COLO668 (cell line): Measurements from ENCODE around the gene ARHGEF25.
"Not testable (repeated sequence)": the region's sequence is repeated elsewhere in the genome, so short reads cannot be mapped to it uniquely, and the experiment has no call there.

ENCODE experiments used
- DNase-seq: peaks from one replicate; lab custom pipeline; 2025; ENCODE audit not compliant: unreplicated experiment; lab: John Stamatoyannopoulos, UW

Gene ARHGEF25

DNA sequence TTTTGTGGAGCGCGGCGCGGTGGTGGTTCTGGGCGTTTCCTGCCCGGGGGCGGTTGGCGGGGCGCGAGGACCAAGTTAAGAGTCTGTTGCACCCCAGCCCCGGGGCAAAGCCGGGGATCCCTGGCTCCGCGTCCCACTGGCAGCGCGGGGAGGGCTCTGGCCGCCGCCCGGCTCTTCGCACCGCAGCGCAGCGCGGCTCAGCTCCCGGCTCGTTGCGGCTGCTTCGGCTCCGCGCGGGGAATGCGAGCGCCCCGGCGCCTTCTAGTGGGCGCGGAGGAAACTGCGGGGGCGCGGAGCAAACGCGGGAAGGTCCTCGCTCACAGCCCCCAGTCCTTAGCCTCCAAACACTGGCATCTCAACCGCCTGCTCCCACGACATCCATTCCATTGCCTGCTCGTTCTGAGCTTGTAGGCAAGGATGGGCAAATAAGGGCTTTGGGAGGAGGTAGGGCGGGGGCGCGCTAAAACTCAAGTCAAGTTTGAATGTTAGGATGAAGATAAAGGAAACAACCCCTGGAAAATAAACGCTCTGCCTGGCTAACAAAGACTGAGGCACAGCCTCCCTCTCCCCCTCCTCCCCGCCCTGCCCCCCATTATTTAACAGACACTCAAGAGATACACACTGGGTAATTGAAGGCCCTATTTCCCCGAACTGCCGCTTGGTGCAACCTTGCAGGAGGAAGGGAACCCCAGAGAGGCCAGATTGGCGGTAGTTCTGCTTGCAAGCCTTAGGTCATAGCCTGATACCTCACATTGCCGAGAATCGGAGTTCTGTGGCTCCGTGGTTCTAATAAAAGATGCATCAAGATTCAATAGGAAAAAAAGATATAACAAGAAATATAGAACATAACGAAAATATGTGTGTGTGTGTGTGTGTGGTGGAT, 22.0 kb downstream of the ARHGEF25 start, which contains the start of gene B4GALNT1:
TSS of gene B4GALNT1 (minus strand) at position 244 of the 883 bp plus-strand sequence. CDS start 1,069 bp downstream, outside the sequence.
- DNase-seq, result peak; percentile 69

DNA sequence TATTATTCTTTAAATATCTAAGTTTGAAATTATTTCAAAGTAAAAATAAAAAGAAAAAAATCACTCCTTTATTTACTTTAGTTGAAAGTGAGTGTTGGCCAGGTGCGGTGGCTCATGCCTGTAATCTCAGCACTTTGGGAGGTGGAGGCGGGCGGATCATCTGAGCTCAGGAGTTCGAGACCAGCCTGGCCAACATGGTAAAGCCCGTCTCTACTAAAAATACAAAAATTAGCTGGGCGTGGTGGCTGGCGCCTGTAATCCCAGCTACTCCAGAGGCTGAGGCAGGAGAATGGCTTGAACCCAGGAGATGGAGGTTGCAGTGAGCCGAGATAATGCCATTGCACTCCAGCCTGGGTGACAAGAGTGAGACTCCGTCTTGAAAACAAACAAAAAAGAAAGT, 25.5 kb downstream of the ARHGEF25 start:
- DNase-seq, result not testable (repeated sequence)

DNA sequence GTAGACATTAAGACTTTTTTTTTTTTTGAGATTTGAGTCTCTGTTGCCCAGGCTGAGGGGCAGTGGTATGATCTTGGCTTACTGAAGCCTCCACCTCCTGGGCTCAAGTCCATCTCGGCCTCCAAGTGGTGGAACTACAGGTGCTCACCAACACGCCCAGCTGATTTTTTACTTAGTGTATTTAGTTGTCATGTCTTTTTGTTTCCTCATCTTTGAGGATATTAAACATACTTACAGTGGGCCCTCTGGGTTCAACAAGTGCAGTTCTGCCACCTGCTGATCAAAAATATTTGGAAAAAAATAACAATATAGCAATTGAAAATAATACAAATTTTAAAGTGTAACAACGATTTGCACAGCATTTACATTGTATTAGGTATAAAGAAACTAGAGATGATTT, 26.1 kb downstream of the ARHGEF25 start:
- DNase-seq, result no peak

DNA sequence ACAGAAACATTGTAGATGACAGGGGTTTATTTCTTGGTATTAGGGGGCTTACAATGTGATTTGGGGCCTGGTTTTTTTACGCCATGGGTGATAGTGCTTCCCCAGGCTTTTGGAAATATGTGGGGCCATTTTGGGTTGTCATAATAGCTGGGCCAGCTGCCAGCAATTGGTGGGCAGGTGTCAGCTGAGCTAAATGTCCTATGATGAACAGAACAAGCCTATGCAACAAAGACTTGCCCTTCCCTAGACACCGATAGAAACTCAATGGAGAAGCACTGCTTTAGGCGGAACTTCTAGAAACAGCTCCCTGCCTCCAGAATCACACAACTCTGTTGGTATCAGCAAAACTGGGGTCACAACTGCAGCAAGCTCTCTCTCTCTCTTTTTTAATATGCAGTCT, 26.9 kb downstream of the ARHGEF25 start:
- no peak for DNase-seq

DNA sequence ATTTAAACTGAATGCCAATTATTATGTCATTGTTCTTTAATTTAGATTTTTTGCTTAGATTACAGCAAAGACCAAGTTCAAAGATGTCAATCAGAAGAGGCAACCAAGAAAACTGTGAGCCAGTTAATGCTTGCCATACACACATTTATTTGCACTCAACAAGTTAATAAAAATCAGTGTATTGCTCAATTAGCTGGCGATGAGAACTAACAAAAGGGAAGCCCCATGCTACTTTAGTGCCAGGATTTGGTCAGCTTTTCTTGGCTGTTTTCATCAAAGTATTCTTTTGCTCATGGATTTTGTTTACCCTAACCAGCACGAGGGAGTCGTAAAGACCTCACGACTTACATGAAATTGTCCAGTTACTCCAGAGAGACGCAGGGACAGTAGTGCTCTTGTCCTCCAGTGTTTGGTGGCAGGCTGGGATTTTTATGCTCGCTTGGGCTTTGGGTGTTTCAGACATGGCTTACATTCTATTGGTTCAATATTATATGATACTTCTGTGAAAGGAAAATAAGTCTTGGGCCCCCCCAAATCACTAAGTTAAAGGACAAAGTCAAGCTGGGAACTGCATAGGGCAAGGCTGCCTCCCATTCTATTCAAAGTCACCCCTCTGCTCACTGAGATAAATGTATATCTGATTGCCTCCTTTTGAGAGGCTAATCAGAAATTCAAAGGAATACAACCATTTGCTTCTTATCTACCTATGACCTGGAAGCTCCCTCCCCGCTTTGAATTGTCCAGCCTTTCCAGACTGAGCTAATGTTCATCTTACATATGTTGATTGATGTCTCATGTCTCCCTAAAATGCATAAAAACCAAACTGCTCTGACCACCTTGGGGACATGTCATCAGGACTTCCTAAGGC, 29.2 kb downstream of the ARHGEF25 start:
- DNase-seq, result no peak

DNA sequence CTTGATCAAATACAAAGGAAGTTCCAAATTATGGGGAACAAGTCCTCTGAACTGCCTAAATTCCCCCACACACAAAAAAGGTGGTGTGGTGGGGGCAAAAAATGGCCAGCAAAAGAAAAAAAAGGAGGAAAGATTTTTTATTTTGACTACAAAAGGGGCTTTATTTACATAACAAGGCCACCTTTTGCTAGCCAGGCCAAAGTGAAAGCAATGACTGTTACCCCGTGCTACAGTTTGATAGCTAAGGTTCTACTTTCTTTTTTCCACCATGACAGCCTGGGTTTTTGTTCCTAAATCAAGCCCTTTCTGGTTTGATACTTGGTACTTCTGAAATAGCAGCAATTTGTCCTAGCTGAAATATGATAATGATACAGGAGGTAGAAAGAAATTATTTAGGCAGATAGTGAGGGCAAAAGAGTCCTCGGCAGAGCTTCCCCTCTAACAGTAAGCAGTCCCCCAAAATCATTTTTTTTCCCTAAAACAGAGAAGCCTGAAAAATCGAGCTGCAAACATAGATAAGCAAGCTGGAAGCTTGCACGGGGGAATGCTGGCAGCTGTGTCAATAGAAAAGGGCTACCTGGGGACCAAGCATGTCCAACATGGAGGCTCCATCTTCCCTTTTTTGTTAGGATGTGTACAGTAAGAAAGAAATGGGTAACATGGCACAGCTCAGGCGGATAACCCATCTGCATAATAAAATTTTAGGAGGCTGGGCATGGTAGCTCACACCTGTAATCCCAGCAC, 30.6 kb downstream of the ARHGEF25 start:
- no peak for DNase-seq

DNA sequence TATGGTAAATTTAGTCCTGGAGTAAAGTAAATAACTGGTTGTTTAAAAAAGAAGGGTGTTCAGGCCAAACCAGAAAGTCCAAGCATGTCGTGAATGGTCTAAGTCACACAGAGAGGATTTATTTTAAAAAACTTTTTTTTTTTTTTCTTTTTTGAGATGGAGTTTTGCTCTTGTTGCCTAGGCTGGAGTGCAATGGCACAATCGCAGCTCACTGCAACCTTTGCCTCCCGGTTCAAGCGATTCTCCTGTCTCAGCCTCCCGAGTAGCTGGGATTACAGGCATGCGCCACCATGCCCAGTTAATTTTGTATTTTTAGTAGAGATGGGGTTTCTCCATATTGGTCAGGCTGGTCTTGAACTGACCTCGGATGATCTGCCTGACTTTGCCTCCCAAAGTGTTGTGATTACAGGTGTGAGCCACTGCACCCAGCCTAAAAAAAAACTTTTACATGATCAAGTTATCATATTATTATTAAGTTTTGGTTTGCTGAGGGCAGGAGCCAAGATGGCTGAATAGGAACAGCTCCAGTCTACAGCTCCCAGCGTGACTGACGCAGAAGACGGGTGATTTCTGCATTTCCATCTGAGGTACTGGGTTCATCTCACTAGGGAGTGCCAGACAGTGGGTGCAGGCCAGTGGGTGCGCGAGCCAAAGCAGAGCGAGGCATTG, 34.9 kb downstream of the ARHGEF25 start:
- not testable (repeated sequence) for DNase-seq

DNA sequence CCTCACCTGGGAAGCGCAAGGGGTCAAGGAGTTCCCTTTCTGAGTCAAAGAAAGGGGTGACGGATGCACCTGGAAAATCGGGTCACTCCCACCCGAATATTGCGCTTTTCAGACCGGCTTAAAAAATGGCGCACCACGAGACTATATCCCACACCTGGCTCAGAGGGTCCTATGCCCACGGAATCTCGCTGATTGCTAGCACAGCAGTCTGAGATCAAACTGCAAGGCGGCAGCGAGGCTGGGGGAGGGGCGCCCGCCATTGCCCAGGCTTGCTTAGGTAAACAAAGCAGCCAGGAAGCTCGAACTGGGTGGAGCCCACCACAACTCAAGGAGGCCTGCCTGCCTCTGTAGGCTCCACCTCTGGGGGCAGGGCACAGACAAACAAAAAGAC, 35.4 kb downstream of the ARHGEF25 start:
- not testable (repeated sequence) for DNase-seq

DNA sequence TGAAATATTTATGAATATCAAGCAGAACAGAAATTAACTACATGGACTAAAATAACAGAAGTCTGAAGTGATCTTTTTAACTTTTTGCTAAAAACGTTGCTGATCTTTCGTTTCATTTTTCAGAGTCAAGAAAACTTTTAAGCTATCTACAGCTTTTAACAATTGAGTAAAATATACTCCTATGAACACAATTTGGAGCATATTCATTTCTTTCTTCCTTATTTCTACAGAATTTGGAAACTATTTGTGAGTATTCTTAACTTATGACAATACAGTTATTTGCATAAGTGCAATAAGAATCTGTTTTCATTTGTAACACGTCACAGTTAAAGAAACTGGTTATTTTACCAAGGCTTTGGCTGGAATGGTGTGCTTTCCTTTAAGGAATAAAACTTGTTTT, 42.8 kb downstream of the ARHGEF25 start:
- DNase-seq, result no peak

DNA sequence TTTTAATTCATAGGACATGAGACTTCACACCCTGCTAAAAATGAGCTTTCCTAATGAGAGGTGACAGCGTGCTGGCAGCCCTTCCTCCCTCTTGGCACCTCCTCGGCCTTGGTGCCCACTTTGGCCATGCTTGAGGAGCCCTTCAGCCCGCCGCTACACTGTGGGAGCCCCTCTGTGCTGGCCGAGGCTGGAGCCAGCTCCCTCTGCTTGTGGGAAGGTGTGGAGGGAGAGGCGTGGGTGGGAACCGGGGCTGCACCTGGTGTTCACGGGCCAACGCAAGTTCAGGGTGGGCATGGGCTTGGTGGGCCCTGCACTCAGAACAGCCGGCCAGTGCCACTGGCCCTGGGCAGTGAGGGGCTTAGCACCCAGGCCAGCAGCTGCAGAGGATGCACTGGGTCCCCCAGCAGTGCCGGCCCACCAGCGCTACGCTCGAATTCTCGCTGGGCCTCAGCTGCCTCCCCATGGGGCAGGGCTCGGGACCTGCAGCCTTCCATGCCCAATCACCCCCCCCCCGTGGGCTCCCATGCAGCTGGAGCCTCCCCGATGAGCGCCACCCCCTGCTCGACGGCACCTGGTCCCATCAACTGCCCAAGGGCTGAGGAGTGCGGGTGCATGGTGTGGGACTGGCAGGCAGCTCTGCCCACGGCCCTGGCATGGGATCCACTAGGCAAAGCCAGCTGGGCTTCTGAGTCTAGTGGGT, 44.5 kb downstream of the ARHGEF25 start:
- DNase-seq, result no peak

DNA sequence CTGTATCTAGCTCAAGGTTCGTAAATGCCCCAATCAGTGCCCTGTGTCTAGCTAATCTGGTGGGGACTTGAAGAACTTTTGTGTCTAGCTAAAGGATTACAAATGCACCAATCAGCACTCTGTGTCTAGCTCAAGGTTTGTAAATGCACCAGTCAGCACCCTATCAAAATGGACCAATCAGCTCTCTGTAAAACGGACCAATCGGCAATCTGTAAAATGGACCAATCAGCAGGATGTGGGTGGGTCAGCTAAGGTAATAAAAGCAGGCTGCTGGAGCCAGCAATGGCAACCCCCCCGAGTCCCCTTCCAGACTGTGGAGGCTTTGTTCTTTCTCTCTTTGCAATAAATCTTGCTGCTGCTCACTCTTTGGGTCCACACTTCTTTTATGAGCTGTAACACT, 45.2 kb downstream of the ARHGEF25 start:
- DNase-seq, result not testable (repeated sequence)

DNA sequence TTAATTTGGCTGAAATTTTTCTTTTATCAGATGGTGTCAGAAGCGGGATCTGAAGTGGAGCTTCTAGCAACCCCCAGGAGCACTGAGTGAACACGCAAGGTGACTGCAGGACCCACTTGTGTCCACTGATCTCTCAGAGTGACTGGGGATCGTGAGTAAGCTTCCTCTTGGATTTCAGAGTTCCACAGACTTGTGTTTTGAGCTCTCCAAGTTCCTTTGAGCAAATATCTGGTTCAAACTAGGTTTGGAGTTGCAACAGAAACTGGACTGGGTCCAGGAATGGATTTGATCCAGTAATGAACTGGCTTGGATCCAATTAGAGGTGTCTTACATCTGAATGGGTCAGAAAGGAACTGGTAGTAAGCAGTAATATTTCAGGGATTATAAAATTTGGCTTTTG, 46.5 kb downstream of the ARHGEF25 start:
- no peak for DNase-seq

DNA sequence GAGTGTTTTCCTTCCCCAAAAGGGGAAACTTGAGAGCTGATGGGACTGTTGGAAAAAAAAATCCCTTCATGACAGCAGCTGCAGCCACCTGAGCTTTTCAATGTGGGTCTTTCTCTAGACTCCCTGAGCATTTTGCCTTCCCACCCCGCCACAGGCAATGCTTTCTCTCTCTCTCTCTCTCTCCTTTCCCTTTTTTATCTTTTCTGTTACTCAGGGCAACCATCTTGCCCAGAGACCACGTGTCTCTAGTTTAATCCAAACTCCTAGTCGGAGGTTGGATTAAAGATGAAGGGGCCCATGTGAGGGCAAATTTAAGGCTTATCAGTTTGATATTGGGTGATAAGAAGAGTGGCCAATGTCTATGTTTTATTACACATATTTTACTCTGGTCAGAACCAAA, 47.7 kb downstream of the ARHGEF25 start:
- DNase-seq, result no peak

DNA sequence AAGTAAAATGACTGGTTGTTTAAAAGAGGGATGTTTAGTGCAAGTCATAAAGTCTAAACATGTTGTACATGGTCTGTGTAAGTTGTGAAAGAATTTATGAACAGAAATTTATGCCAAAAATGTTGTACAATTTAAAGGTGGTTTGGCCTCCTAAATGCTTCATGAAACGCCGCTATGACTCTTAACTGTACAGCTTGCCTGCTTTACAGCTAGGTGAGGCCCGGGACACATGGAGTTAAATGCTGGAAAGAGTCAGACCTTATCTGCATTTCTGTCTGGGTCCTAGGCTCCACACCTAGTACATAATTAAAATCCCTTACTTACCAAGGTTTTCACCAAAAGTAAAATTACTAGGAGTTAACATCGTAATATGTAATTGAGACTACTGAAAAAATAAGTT, 50.1 kb downstream of the ARHGEF25 start:
- no peak for DNase-seq

DNA sequence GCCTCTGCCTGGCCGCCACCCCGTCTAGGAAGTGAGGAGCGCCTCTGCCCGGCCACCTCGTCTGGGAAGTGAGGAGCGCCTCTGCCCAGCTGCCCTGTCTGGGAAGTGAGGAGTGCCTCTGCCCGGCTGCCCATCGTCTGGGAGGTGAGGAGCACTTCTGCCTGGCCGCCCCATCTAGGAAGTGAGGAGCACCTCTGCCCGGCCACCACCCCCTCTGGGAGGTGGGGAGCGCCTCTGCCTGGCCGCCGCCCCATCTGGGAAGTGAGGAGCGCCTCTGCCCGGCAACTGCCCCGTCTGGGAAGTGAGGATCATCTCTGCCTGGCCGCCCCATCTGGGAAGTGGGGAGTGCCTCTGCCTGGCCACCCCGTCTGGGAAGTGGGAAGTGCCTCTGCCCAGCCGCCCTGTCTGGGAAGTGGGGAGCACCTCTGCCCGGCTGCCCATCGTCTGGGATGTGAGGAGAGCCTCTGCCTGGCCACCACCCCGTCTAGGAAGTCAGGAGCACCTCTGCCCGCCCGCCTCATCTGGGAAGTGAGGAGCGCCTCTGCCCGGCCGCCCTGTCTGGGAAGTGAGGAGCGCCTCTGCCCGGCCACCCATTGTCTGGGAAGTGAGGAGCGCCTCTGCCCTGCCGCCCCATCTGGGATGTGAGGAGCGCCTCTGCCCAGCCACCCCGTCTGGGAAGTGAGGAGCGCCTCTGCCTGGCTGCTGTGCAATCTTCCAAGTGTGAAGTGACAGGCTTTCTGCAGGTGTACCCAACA, 54.0 kb downstream of the ARHGEF25 start:
- not testable (repeated sequence) for DNase-seq
